OCI-LY1 (cell line): Measurements from ENCODE around the gene NIT1.

Experiments used
- EZH2 ChIP-seq: fragments of 200-600 bp; sonication (generic), shearing (Covaris generic); IDR thresholded peaks from 2 replicates; pipeline ENCODE4 v1.8.0; 2017; ENCODE audit warnings: borderline replicate concordance, mixed run types, mild to moderate bottlenecking, antibody characterized with exemption, low read length, moderate library complexity, mixed read lengths
- TF ChIP-seq, protein P1 (sequence below): fragments of 200-600 bp; sonication (generic), shearing (Covaris generic); IDR thresholded peaks from 2 replicates; pipeline ENCODE4 v1.5.1; 2017; ENCODE audit warnings: mild to moderate bottlenecking, antibody characterized with exemption, low read length, moderate library complexity, mixed read lengths

GRCh38 chr1:161089938-161090337 is 28.0 kb upstream of the NIT1 start:
- TF ChIP-seq, protein P1, sequence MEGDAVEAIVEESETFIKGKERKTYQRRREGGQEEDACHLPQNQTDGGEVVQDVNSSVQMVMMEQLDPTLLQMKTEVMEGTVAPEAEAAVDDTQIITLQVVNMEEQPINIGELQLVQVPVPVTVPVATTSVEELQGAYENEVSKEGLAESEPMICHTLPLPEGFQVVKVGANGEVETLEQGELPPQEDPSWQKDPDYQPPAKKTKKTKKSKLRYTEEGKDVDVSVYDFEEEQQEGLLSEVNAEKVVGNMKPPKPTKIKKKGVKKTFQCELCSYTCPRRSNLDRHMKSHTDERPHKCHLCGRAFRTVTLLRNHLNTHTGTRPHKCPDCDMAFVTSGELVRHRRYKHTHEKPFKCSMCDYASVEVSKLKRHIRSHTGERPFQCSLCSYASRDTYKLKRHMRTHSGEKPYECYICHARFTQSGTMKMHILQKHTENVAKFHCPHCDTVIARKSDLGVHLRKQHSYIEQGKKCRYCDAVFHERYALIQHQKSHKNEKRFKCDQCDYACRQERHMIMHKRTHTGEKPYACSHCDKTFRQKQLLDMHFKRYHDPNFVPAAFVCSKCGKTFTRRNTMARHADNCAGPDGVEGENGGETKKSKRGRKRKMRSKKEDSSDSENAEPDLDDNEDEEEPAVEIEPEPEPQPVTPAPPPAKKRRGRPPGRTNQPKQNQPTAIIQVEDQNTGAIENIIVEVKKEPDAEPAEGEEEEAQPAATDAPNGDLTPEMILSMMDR: no peak
- no peak for TF ChIP-seq EZH2
